ENCODE data around the gene PI4KA.
"Not testable (repeated sequence)": the region's sequence is repeated elsewhere in the genome, so short reads cannot be mapped to it uniquely, and the experiment has no call there.

PI4KA gene

DNA sequence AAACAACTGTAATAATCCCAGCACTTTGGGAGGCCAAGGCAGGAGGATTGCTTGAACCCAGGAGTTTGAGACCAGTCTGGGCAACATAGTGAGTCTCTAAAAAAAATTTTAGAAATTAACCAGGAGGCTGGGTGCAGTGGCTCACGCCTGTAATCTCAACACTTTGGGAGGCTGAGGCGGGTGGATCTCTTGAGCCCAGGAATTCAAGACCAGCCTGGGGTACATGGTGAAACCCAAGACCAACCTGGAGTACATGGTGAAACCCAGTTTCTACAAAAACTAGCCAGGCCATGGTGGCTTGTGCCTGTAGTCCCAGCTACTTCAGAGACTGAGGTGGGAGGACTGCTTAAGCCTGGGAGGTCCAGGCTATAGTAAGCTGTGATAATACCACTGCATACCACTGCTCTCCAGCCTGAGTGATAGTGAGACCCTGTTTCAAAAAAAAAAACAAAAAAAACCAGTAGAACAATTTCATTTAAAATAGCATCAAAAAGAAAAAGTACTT is 11.2 kb downstream of the PI4KA start:
- no peak for DNase-seq (ENCODE audit: low spot score)

DNA sequence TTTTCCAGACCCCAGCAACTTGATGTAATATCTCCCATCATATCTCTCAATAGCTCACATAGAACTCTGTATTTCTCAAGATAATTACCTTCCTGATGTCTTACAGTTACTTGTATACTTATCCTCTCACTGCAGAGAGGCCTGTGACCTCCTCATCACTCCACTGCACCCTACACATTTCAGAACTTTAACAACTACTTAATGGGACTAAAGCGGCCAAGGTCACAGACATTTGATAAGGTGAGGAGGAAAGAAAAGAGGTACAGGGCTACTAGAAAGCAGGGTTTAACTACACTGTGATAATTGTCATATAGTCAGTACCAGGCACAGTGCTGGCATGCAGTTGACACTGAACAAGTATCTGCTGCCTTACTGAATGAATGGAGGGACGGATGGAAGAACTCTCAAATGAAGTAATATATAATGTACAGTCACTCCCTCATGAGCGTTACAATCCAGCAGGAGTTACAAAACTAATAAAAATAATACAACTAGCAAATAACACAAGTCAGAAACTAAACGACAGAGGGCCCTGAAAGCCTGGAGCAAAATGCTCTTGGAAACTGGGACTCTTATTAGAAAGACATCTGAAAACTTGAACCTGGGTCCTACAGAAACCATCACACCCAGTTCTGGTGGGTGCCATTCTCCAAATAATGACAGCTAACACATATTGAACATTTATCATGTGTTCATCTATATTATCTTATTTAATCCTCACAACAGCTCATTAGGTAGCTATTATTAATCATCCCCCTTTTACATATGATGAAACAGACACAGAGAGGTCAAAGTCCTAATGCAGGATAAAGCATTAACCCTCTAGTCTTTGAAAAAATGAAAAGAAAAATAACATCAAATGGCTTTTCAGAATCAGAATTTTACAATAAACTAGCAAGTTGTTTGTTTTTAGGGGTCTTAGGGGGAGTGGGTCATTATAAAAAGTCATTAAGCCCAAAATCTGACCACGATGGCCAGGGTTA is 14.3 kb downstream of the PI4KA start:
- DNase-seq (ENCODE audit: low spot score): no peak

DNA sequence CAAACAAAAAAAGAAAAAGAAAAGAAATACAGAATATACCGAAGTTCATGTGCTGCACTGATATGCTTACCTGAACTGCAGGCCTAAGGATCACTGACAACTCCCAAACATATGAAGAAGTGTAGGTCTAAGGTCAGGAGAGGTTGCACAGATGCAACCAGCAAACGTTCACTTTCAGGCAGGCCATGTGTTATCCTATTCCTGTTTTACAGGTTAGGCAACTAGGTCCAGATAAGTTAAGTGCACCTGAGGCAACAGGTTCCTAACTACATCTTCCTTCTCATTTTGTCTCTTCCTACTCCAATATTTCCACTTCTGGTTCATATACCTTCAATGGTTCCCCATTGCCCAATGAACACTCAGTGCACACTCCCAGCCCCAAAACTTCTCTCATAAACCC is 15.1 kb downstream of the PI4KA start:
- no peak for DNase-seq (ENCODE audit: low spot score)

DNA sequence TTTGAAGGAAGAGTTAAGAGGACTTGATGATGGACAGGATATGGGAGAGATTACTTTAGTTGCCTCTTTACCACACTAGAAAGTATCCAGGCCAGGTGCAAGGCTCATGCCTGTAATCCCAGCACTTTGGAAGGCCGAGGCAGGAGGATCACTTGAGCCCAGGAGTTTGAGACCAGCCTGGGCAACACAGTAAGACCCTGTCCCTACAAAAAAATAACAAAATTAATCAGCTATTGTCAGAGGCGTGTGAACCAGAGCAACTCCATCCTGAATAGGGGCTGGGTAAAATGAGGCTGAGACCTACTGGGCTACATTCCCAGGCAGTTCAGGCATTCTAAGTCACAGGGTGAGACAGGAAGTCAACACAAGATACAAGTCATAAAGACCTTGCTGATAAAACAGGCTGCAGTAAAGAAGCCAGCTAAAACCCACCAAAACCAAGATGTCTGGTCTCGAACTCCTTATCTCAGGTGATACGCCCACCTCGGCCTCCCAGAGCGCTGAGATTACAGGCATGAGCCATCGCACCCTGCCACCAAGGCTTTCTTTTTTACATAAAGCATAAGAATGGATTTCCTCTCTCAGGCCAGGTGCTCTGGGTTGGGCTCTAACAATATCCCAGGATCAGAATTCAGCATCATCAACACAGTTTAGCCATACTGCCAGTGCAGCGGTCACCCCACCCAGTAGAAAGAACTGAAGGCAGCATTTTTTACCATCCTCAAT is 17.8 kb downstream of the PI4KA start:
- no peak for DNase-seq (ENCODE audit: low spot score)

DNA sequence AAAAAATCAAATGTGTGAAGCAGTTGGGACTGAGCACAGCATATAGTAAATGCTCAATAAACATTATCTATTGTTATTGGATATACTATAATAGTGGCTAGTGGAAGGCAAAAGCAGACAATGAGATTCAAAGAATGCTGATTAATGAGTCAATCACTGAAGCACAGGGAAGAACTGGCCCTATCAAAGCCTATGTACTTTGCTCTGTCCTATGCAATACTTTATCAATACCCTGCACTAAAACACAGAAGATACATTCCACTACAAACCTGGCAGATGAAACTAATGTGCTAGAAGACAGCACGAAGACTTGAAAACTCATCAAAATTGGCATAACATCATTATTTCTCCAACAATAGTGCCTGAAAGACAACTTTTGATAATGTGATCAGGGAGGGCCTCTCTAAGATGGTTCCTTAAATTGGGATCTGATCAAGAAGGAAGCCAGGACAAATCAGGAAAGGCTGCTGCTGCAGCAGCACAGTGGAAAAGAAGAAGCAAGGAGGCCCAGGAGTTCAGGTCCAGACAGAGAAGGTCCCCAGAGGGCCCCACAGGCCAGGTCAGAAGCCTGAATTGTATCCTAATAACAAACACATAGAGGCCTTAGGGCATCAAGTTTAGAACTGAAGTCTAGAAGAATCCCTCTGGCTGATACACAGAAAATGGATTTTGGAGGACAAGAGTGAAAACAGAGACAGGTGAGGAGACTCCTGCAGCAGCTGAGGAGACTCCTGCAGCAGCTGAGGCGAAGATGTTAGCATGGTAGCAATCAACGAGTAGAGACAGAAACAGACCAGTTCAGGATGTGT is 18.6 kb downstream of the PI4KA start:
- no peak for DNase-seq (ENCODE audit: low spot score)

DNA sequence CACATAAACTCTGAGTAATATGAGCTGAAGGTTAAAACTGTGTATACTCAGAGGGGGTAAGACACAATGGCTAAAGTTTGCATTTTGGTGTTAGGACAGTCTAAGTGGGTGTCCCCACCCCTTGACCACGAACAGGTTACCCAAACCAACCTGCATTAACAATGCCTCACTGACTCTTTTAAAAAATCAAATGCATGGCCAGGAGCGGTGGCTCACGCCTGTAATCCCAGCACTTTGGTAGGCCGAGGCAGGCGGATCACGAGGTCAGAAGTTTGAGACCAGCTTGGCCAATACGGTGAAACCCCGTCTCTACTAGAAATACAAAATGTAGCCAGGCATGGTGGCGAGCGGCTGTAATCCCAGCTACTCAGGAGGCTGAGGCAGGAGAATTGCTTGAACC is 19.3 kb downstream of the PI4KA start:
- DNase-seq (ENCODE audit: low spot score): not testable (repeated sequence)

DNA sequence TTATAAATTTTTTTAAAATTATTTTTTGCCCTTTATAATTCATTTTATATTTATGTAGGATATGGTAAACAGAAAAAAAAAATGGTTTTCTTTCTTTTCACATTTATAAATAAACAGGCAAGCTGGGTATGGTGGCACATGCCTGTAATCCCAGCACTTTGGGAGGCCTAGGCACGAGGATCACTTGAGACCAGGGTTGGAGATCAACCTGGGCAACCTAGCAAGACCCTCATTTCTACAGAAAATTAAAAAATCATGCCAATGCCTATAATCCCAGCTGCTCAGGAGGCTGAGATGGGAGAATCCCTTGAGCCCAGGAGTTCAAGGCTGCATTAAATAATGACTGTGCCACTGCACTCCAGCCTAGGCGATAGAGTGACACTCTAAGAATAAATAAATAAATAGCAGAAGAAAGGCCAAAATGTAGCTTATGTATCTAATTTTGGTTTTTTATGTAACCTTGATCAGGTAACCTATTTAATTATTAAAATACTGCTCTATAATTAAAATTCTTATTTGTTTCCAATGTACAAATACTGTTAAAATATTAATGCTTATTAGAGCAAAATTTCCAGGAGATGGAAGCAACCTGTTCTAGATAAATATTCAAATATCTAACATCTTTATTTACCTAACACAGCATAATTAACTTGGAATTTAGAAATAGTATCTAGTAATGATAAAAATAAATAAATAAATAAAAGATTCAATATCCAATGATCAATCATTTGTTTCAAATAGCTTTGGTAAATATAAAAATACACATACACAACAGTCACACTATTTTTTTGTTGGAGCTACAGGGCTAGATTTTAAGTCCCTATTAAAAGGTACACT is 21.4 kb downstream of the PI4KA start:
- DNase-seq (ENCODE audit: low spot score): no peak

DNA sequence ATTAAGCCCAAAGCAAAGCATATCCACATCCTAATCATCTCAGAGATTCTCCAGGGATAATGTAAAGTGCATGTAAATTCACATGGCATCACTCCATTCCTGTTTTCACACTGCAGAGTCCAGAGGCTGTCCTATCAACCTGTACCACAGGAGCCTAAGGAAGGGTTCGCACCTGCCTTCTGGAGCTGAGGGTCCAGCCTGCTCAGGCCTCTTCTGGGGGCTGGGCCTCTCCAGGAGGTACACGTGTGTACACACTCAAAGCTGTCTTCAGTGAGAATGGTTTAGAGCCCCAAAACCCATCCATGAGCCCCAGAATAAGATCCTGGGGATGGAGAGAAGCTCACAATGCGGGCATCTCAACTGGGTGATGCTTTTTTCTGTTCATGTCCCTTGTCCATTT is 23.9 kb downstream of the PI4KA start:
- DNase-seq (ENCODE audit: low spot score): no peak

DNA sequence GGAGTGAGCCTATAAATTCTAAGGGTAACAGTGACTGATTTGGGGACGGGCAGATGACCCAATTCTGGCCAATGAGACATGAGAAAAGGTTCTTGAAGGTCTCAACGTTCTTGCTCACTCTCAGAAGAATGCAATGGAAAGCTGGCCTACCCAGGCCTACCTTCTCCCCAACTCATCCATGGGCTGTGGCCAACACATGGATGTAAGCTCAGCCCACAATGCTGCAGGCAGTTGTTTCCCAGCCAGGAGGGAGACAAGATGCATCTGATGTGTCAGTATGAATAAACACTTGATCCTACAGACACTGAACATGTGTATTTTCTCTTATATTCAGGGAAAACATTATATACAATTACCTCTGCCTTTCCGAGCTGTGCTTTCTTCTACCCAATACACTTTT is 24.4 kb downstream of the PI4KA start:
- DNase-seq (ENCODE audit: low spot score): no peak

DNA sequence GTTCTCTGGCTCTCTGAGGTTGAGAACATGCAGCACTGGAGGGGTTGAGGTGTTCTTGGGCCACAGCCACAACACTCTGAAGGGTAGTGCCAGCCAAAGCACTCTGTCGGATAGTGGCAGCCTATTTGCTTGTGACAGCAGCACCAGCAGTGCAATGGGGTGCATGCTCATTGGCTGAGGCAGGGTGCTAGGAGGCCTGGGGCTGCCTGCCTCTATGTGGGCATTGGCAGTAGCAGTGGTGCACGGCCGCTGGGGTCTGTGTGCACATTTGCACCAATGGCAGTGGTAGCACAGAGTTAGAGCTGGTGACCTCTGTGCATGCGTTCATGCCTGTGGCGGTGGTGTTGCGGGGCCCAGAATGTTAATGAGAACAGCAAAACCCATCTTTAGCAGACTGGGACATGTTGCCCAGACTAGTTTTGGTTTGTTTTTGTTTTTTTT is 25.4 kb downstream of the PI4KA start:
- DNase-seq (ENCODE audit: low spot score): no peak

DNA sequence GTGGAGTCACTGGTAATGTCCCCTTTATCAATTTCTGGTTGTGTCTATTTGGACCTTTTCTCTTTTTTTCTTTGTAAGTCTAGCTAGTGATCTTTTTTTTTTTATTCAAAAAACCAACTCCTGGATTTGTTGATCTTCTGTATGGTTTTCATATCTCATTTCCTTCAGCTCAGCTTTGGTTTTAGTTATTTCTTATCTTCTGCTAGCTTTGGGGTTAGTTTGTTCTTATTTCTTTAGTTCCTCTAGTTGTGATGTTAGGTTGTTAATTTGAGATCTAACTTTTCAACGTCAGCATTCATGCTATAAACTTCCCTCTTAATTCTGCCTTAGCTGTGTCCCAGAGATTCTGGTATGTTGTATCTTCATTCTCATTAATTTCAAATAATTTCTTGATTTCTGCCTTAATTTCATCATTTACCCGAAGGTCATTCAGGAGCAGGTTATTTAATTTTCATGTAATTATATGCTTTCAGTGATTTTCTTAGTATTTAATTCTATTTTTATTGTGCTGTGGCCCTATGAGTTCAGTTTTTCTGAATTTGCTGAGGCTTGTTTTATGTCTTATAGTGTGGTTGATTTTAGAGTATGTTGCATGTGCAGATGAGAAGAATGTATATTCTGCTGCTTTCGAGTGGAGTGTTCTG is 29.0 kb downstream of the PI4KA start:
- DNase-seq (ENCODE audit: low spot score): no peak

DNA sequence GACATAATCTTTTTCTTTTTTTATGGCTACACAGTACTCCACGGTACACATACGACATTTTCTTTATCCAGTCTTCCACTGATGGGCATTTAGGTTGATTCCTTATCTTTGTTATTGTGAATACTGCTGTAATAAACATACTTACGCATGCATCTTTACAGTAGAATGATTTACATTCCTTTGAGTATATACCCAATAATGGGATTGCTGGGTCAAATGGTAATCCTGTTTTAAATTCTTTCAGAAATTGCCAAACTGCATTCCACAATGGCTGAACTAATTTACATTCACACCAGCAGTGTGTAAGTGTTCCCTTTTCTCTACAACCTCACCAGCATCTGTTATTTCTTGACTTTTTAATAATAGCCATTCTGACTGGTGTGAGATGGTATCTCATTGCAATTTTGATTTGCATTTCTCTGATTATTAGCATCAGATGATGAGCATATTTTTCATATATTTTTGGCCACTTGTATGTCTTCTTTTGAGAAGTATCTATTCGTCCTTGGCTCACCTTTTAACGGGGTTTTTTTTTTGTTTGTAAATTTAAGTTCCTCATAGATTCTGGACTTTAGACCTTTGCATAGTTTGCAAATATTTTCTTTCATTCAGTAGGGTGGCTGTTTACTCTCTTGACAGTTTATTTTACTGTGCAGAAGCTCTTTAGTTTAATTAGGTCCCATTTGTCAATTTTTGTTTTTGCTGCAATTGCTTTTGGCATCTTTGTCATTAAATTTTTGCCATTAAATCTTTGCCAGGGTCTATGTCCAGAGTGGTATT is 32.0 kb downstream of the PI4KA start:
- not testable (repeated sequence) for DNase-seq (ENCODE audit: low spot score)

DNA sequence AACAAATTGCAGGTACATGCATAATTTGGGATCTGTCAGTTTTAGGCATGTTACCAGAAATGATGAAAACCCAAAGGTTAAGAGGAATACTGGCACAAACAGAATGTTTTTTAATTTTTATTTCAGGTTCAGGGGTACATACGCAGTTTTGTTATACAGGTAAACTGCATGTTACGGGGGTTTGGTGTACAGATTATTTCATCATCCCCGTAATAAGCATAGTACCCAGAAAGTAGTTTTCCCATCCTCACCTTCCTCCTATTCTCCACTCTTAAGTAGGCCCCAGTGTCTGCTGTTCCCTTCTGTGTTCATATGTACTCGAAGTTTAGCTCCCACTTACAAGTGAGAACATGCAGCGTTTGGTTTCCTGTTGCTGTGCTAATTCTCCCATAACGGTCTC is 33.0 kb downstream of the PI4KA start:
- no peak for DNase-seq (ENCODE audit: low spot score)

DNA sequence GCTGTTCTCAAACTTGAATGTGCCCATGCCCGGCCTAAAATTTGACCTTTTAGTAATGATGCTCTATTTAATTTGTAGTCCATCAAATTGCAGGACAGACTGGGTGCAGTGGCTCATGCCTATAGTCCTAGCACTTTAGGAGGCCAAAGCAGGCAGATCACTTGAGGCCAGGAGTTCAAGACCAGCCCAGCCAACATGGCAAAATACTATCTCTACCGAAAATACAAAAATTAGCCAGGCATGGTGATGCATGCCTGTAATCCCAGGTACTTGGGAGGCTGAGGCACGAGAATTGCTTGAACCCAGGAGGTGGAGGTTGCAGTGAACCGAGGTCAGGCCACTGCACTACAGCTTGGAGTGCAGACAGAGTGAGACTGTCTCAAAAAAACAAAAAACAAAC is 33.4 kb downstream of the PI4KA start:
- DNase-seq (ENCODE audit: low spot score): not testable (repeated sequence)

DNA sequence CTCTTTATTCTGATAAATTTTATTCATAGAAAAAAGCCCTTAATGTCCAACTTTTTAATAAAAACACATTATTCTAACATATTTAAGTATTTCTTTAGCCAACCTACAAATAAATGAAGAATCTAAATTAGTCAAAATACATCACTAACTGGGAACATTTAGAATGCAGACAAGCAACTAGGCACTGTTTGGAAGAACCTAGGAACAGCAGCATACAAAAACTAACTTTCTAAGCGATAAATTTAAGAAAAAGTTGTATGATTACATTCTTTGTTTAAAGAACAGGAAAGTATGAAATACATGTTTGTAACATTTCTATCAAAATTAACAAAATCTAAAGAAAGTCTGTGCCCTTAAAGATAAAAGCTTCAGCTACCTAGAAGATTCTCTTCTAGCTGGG is 35.3 kb downstream of the PI4KA start:
- DNase-seq (ENCODE audit: low spot score): no peak

DNA sequence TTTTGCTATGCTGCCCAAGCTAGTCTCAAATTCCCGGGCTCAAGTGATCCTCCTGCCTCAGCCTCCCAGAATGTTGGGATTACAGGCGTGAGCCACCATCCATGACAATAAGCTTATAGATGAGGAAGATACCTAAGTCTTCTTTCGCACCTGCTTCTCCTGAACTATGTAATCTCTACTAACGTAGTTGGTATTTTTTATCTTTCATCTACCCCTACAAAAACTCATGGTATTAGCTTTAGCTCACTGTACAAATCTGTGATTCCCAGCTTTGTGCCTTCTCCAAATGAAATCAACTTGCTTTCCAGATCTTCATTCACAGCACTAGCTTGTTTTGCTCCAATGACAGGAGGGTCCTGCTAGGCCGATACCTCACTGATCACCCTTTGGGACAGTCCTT is 36.4 kb downstream of the PI4KA start:
- no peak for DNase-seq (ENCODE audit: low spot score)

DNA sequence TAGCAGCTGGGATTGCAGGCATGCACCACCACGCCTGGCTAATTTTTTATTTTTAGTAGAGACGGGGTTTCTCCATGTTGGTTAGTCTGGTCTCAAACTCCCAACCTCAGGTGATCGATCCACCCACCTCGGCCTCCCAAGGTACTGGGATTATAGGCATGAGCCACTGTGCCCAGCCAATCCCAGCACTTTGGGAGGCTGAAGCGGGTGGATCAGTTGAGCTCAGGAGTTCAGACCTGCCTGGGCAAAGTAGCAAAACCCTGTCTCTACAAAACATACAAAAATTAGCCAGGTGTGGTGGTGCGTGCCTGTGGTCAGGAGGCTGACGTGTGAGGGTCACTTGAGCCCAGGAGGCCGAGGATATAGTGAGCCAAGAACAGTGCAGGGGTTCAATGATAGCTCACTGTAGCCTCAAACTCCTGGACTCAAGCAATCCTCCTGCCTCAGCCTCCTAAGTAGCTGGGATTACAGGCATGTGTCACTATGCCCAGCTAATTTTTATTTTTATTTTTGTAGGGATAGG is 36.8 kb downstream of the PI4KA start:
- DNase-seq (ENCODE audit: low spot score): not testable (repeated sequence)

DNA sequence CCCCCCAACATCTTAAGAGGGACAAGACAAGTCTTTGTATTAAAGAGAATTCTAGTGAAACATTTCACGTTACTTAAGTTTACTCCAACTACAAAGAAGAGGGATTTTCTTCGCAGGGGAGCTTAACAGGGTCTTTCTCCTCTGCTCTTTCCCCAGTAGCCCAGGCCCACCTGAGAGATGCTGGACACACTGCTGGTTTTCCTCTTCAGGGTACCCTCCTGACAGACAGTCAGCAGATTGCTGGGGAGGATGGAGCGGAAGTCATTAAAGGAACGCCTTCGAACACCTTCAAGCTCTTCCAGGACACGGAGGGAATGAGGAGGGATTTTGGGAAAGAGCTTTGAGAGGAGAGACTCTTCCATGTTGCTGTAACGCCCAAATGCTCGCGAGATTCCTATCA is 39.1 kb downstream of the PI4KA start:
- no peak for DNase-seq (ENCODE audit: low spot score)

DNA sequence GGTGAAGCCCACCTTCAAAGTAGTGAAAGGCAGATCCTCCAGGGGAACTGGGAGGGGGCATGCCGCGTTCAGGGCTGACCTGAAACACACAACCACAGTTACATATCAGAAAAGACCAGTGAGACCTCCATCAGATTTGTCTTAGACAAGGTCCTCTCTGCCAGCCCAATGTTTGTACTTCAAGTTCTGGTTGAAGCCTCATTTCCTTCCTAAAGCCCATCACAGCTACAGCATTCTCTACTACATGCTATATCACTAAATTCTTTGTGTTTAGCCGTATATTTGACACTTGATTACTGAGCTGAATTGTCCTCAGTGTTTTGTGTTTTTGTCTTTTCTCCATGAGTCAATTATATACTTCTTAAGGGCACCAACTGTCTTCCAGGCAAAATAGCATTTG is 40.1 kb downstream of the PI4KA start:
- DNase-seq (ENCODE audit: low spot score): no peak

DNA sequence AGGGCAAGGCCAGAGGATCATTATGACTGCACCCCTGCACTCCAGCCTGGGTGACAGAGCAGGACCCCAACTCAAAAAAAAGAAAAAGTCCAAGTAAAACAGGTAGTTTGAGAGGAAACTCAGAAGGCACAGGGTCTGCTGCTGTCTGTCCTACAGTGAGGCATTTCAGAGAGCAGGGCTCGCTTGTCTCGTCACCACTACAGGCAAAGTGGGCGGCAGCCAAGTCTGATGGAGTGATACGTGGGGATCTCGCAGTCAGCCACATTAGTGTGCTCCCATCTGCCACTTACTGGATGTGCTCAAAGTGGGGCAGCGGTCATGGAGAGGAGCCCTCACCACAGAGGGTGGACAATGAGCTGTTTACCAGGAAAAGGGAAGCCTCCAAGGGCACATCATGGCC is 42.1 kb downstream of the PI4KA start:
- DNase-seq (ENCODE audit: low spot score): no peak
